ENCODE data around the gene C11orf91.

The C11orf91 gene

DNA sequence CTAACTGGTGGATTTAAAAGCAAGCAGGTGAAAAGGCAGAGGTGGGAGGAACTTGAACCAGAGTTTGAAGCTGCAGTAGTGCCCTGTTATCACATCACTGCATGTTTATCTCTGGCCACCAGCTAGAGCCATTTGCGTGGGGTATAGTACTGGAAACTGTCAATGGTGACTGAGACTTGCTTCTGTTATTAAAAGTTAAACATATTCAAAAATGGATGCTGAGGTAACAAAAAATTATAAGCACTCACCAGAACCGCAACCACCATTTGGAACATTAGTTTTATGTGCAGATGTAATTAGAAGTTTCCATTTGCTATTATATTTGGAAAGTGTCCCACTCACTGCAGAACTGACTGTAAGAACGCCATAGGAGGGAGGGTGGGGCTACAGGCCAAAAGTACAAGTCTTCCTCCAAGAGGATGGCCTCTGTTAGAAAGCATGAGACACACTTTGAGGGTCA, 36.8 kb upstream of the C11orf91 start:
- Histone ChIP-seq H3K9me3 (ENCODE audit: severe bottlenecking) (no peaks in the 10 kb centered on the region), H3K36me3 (peaks cover 3% of the 10 kb centered on the region; the same call in 1 of the 2 replicates), H3K27ac (no peak overlapping the region), H3K27me3 (ENCODE audit: insufficient read depth, low read depth, severe bottlenecking) (no peaks in the 10 kb centered on the region), H3K4me3 (ENCODE audit: low read depth, low read length) (no peak overlapping the region)
- no peak for DNase-seq
- TF ChIP-seq, protein P1, sequence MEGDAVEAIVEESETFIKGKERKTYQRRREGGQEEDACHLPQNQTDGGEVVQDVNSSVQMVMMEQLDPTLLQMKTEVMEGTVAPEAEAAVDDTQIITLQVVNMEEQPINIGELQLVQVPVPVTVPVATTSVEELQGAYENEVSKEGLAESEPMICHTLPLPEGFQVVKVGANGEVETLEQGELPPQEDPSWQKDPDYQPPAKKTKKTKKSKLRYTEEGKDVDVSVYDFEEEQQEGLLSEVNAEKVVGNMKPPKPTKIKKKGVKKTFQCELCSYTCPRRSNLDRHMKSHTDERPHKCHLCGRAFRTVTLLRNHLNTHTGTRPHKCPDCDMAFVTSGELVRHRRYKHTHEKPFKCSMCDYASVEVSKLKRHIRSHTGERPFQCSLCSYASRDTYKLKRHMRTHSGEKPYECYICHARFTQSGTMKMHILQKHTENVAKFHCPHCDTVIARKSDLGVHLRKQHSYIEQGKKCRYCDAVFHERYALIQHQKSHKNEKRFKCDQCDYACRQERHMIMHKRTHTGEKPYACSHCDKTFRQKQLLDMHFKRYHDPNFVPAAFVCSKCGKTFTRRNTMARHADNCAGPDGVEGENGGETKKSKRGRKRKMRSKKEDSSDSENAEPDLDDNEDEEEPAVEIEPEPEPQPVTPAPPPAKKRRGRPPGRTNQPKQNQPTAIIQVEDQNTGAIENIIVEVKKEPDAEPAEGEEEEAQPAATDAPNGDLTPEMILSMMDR (IDR thresholded peaks at IDR 0.05; ENCODE audit: low read depth, low read length): no peak

DNA sequence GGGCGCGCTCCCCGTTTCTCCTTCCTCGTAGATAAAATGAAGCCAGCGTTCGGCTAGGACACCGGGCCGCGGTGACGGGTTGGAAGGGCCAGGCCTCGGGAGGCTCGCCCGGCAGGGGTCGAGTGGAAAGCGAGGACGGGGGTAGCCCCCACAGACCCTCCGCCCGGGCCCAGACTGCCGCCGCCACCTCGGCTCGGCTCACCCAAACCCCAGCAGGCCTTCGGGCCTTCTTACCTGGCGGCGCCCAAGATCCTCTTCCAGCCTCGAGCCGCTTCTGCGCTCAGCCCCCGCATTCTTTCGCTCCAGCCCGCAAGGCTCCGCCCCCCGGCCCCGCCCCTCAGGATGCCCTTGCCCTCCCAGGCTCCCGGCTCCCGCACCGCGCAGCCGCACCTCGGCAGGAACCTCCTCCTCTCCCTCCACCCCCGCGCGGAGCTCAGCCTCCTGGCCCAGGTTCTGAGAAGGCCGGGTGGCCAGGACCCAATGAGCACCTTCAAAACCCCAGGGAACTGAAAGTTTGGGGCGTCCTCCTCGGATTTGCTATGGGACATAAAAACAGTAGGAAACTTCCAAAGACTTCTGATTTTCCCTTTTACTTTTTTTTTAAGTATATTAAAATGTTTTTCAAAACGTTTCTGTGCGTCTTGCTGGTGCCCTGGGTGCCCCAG, 35.7 kb upstream of the C11orf91 start, which contains the start of gene CD59:
Gene CD59, minus strand, starts transcription at position 276 of the 665 bp plus-strand sequence. CDS start 13,978 bp downstream, outside the sequence.
- DNase-seq: peak; percentile 96
- peak within 1 kb of the TSS; percentile 66 for H3K27ac ChIP-seq
- peaks cover 3% of the 10 kb centered on the region; the same call in 1 of the 2 replicates for H3K36me3 ChIP-seq
- TF ChIP-seq, protein P1 (IDR thresholded peaks at IDR 0.05; ENCODE audit: low read depth, low read length): no peak
- no peaks in the 10 kb centered on the region for H3K9me3 ChIP-seq (ENCODE audit: severe bottlenecking)
- peak within 1 kb of the TSS; percentile 89 for H3K4me3 ChIP-seq (ENCODE audit: low read depth, low read length)
- no peaks in the 10 kb centered on the region for H3K27me3 ChIP-seq (ENCODE audit: insufficient read depth, low read depth, severe bottlenecking)

DNA sequence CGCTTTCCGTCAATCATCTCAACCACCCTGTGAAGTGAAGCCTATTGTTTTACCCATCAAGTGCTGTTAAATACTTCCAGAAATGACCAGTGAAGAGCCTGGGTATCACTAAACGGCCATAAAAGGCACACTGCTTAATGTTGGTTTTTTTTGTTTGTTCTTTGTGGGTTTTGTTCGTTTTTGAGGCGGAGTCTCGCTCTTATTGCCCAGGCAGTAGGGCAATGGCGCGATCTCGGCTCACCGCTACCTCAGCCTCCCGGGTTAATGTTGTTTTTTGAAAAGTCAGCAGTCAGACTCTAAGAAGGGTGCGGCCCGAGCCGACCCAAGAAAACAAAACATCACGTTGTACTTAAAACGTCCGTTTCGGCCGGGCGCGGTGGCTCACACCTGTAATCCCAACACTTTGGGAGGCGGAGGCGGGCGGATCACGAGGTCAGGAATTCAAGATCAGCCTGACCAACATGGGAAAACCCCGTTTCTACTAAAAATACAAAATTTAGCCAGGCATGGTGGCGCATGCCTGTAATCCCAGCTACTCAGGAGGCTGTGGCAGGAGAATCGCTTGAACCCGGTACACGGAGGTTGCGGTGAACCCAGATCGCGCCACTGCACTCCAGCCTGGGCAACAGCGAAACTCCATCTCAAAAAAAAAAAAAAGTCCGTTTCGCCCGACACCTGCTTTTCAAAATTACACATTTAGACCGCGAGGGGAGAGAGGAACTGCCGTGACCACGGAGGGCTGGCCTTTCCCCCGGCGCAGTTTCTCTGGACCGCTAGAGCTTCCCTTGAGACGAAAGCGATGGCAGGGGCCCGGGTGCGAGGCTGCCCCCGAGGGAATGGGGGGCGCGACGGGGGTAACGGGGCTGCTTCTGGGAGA, 34.9 kb upstream of the C11orf91 start:
- TF ChIP-seq, protein P1 (IDR thresholded peaks at IDR 0.05; ENCODE audit: low read depth, low read length): 0 out of 2 replicates have a peak, but pooled peaks have one; percentile 3
- H3K27me3 ChIP-seq (ENCODE audit: insufficient read depth, low read depth, severe bottlenecking): no peaks in the 10 kb centered on the region
- H3K27ac ChIP-seq: peak overlapping the region; percentile 66
- peak overlapping the region; percentile 89 for H3K4me3 ChIP-seq (ENCODE audit: low read depth, low read length)
- no peaks in the 10 kb centered on the region for H3K9me3 ChIP-seq (ENCODE audit: severe bottlenecking)
- peak; percentile 37 for DNase-seq
- peaks cover 3% of the 10 kb centered on the region; the same call in 1 of the 2 replicates for H3K36me3 ChIP-seq

DNA sequence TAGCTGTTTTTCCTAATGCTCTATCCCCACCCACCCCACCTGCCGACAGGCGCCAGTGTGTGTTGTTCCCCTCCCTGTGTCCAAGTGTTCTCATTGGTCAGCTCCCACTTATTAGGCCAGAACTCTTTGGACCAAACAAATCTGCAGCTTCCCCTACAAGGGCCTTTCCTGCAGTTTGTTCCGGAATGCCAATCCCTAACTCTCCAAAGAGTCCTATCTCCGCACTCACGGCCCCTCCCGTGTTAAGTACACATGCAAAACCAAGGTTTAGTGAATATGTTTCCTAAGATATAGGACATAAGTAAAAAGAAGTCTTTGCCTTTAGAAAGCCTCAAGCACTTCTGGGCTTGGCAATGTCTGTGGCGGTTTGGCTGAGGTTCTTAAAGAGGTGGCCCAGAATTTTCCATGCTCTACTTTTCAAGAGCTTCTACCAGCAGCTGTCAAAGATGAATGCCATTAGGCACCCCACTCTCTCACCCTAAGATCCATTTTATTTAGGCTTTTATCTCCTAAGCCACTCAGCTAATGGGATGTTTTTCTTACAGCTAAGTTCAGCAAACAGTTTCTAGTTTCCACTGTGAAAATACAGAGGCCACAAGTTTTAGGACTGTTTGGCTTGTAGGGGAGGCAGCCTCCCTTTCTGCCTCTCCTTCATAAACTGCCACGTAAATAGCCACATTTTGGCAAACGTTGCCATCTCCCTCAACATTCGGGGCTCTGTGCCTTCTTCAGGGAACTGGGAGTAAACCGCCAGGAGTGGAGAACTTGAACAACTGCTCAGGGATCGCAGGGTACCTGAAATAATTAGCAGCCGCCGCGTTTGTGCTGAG, 34.0 kb upstream of the C11orf91 start:
- Histone ChIP-seq H3K36me3 (peaks cover 3% of the 10 kb centered on the region; the same call in 1 of the 2 replicates), H3K27me3 (ENCODE audit: insufficient read depth, low read depth, severe bottlenecking) (no peaks in the 10 kb centered on the region), H3K4me3 (ENCODE audit: low read depth, low read length) (no peak overlapping the region), H3K9me3 (ENCODE audit: severe bottlenecking) (no peaks in the 10 kb centered on the region), H3K27ac (no peak overlapping the region)
- TF ChIP-seq, protein P1 (IDR thresholded peaks at IDR 0.05; ENCODE audit: low read depth, low read length): no peak
- no peak for DNase-seq

DNA sequence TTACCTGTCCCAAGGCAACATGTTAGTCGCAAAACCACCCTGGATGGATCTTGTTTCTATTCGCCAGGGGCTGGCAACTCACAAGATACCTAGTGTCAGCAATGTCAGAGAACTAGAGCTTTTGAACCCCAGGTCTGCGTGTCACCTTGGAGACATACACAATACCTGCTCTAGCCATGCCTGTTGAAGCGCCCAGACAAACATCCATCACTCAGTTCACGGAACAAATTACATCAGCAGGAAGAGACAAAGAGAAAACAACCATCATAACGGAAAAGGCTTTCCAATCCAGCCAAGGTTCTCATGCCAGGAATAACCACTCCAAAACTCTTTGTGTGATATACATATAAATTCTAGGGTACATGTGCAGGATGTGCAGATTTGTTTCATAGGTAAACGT, 33.4 kb upstream of the C11orf91 start:
- H3K4me3 ChIP-seq (ENCODE audit: low read depth, low read length): no peak overlapping the region
- H3K27ac ChIP-seq: no peak overlapping the region
- no peaks in the 10 kb centered on the region for H3K27me3 ChIP-seq (ENCODE audit: insufficient read depth, low read depth, severe bottlenecking)
- DNase-seq: no peak
- no peaks in the 10 kb centered on the region for H3K9me3 ChIP-seq (ENCODE audit: severe bottlenecking)
- peaks cover 3% of the 10 kb centered on the region; the same call in 1 of the 2 replicates for H3K36me3 ChIP-seq
- TF ChIP-seq, protein P1 (IDR thresholded peaks at IDR 0.05; ENCODE audit: low read depth, low read length): no peak

All from WERI-Rb-1 (cell line).